GM12878 (cell line): ENCODE results near the gene UBE2E1. TPM values are rescaled to one million over a fixed set of nuclear protein-coding genes. Genes with fewer than 3 reads are reported as not detected.

Experiments used
- ATAC-seq: fragments of 200-7000 bp; cut with Tn5 transposase; 3 replicates; pipeline ENCODE4 v1.9.1; 2020; ENCODE audit warnings: mild to moderate bottlenecking, moderate library complexity
- BruUV-seq: library from RNA; stranded (reverse); fragments of 400-500 nt; replicated peaks from 2 replicates; lab custom pipeline; 2021; lab: Mats Ljungman, UMichigan
- CTCF ChIA-PET: fragments of 300-600 bp; sonication (Branson Sonifier 250); formaldehyde crosslinking; extraction: SDS; loops from one replicate; lab custom pipeline; 2021; ENCODE audit warnings: inconsistent platforms; lab: Yijun Ruan, JAX
- POLR2A ChIA-PET: fragments of 350-600 bp; formaldehyde crosslinking; extraction: SDS; loops from one replicate; lab custom pipeline; 2021; ENCODE audit warnings: inconsistent platforms; lab: Charles Lee
- RAD21 ChIA-PET: fragments of 300-600 bp; sonication (Branson Sonifier 250); formaldehyde crosslinking; loops from one replicate; lab custom pipeline; 2023; ENCODE audit warnings: antibody characterized with exemption; ENCODE audit not compliant: unreplicated experiment; lab: Charles Lee
- SMC1A ChIA-PET: fragments of 300-600 bp; sonication (Branson Sonifier 250); formaldehyde crosslinking; loops from one replicate; lab custom pipeline; 2023; ENCODE audit not compliant: unreplicated experiment, uncharacterized antibody; lab: Charles Lee
- DNase-seq: peaks from one replicate; pipeline ENCODE4 v3.0.0-alpha.2; 2011; ENCODE audit warnings: low read depth, low spot score
- FAIRE-seq: peaks from 3 replicates; lab custom pipeline; 2011; peaks lifted over from hg19 to GRCh38; lab: Jason Lieb, UNC
- H2AFZ ChIP-seq: 2 replicates; pipeline ENCODE4 v1.6.0; 2011; ENCODE audit warnings: low read depth, low read length, control low read depth; ENCODE audit not compliant: control insufficient read depth
- H3K27ac ChIP-seq: 2 replicates; pipeline ENCODE4 v1.5.1; 2011; ENCODE audit warnings: control low read depth; ENCODE audit not compliant: control insufficient read depth, insufficient read depth
- H3K27me3 ChIP-seq, 2 experiments: replicated peaks in 1 of 2; 2 replicates each; pipeline versions ENCODE4 v1.6.0 to v1.6.1; 2011; ENCODE audit warnings: low read length in 1 of 2; ENCODE audit not compliant: control insufficient read depth in 2 of 2, insufficient read depth in 2 of 2
- H3K36me3 ChIP-seq, 2 experiments: 2 replicates each; pipeline ENCODE4 v1.5.1; 2011; ENCODE audit warnings: low read length in 1 of 2; ENCODE audit not compliant: control insufficient read depth in 2 of 2, insufficient read depth in 2 of 2
- H3K4me1 ChIP-seq: 2 replicates; pipeline ENCODE4 v1.6.1; 2011; ENCODE audit warnings: mild to moderate bottlenecking, low read length, moderate library complexity, mixed read lengths; ENCODE audit not compliant: control insufficient read depth, insufficient read depth
- H3K4me2 ChIP-seq: 2 replicates; pipeline ENCODE4 v1.6.0; 2011; ENCODE audit warnings: control low read depth; ENCODE audit not compliant: control insufficient read depth, insufficient read depth
- H3K4me3 ChIP-seq: fragments of 200-600 bp; sonication (generic); 2 replicates; pipeline ENCODE4 v1.5.1; 2016
- H3K79me2 ChIP-seq: 2 replicates; pipeline ENCODE4 v1.6.0; 2011; ENCODE audit warnings: low read length; ENCODE audit not compliant: control insufficient read depth, insufficient read depth
- H3K9ac ChIP-seq: 2 replicates; pipeline ENCODE4 v1.8.0; 2011; ENCODE audit warnings: low read length, control low read depth, mixed read lengths; ENCODE audit not compliant: control insufficient read depth, insufficient read depth
- H3K9me3 ChIP-seq: replicated peaks from 3 replicates; pipeline ENCODE4 v1.5.1; 2011; ENCODE audit warnings: mild to moderate bottlenecking, low read length; ENCODE audit not compliant: control insufficient read depth, insufficient read depth
- H4K20me1 ChIP-seq: 2 replicates; pipeline ENCODE4 v1.6.0; 2011; ENCODE audit not compliant: control insufficient read depth, insufficient read depth
- ATF7 ChIP-seq: fragments of 450-650 bp; IDR thresholded peaks from 2 replicates; pipeline ENCODE4 v1.6.1; 2016; ENCODE audit warnings: low read depth, mild to moderate bottlenecking
- CHD2 ChIP-seq: IDR thresholded peaks from 2 replicates; pipeline ENCODE4 v1.6.1; 2011; ENCODE audit warnings: low read depth, low read length, improper control_type of control experiment, borderline replicate concordance
- CHD4 ChIP-seq: fragments of 200-600 bp; sonication (generic); IDR thresholded peaks from 2 replicates; pipeline ENCODE4 v1.6.1; 2016; ENCODE audit warnings: mild to moderate bottlenecking
- E2F8 ChIP-seq: fragments of 450-650 bp; IDR thresholded peaks from 2 replicates; pipeline ENCODE4 v1.6.1; 2018; ENCODE audit warnings: mild to moderate bottlenecking, low read depth, moderate library complexity; ENCODE audit not compliant: partially characterized antibody
- JUNB ChIP-seq: IDR thresholded peaks from 2 replicates; pipeline ENCODE4 v1.6.1; 2016; ENCODE audit warnings: antibody characterized with exemption, mild to moderate bottlenecking
- KAT2A ChIP-seq: conservative IDR thresholded peaks from 2 replicates; pipeline ENCODE4 v1.6.1; 2011; ENCODE audit warnings: low read depth, low read length; ENCODE audit not compliant: control insufficient read depth
- KDM1A ChIP-seq: fragments of 200-600 bp; sonication (generic); IDR thresholded peaks from 2 replicates; pipeline ENCODE4 v1.6.1; 2016; ENCODE audit warnings: borderline replicate concordance
- MEF2A ChIP-seq: IDR thresholded peaks from 2 replicates; pipeline ENCODE4 v1.6.1; 2011; ENCODE audit warnings: low read depth, mild to moderate bottlenecking, low read length, moderate library complexity; ENCODE audit not compliant: insufficient read depth
- MEF2B ChIP-seq: fragments of 450-650 bp; IDR thresholded peaks from 2 replicates; pipeline ENCODE4 v1.6.1; 2018; ENCODE audit warnings: mild to moderate bottlenecking, moderate library complexity; ENCODE audit not compliant: partially characterized antibody, poor library complexity, severe bottlenecking
- TCF3 ChIP-seq: IDR thresholded peaks from 2 replicates; pipeline ENCODE4 v1.6.1; 2012; ENCODE audit warnings: low read depth, mild to moderate bottlenecking, low read length, borderline replicate concordance; ENCODE audit not compliant: insufficient read depth
- ZNF384 ChIP-seq: IDR thresholded peaks from 2 replicates; pipeline ENCODE4 v1.6.1; 2012; ENCODE audit warnings: low read depth, mild to moderate bottlenecking, low read length, improper control_type of control experiment, borderline replicate concordance
- ZZZ3 ChIP-seq: IDR thresholded peaks from 2 replicates; pipeline ENCODE4 v1.6.1; 2011; ENCODE audit warnings: low read depth; ENCODE audit not compliant: control insufficient read depth, insufficient read length
- WGBS: methylation state at CpG from one replicate; pipeline ENCODE4 v1.1.6; 2016; ENCODE audit warnings: low lambda C conversion rate; ENCODE audit not compliant: insufficient replicate concordance, insufficient coverage; ENCODE audit errors: missing lambda C conversion rate; 5-methylcytosine and 5-hydroxymethylcytosine counted together
- in situ Hi-C: fragments of 300-500 bp; cut with MboI; formaldehyde crosslinking; loops from 9 replicates; pipeline ENCODE4 v1.14.3; 2018; ENCODE audit warnings: mixed read lengths
- intact Hi-C: fragments of 100-400 bp; cut with micrococcal nuclease; formaldehyde crosslinking; loops from one replicate; pipeline ENCODE4 v1.14.2; 2022; ENCODE audit not compliant: unreplicated experiment
- polyA plus RNA-seq, 11 experiments: library from polyadenylated mRNA; depleted of rRNA in 4 of 11; unstranded in 6 of 11; stranded (reverse) in 5 of 11; fragments of >200 nt; fragmentation: Nextera tagmentation in 4 of 11; fragmentation: Illumina TruSeq in 1 of 11; extraction: Ambion mirVana in 4 of 11; extraction: Trizol in 1 of 11; gene quantifications; 1 replicate in 1 of 11; 2 replicates in 10 of 11; pipeline versions ENCODE4 v1.2.1 to v1.2.3, GENCODE V29; 2011 to 2016; ENCODE audit warnings: inconsistent platforms in 2 of 11, missing spikeins in 2 of 11, low read depth in 1 of 11
- total RNA-seq, 4 experiments: library from RNA; depleted of rRNA in 3 of 4; stranded (reverse); fragments of >200 nt in 3 of 4; fragmentation: Illumina TruSeq in 1 of 4; extraction: Trizol in 1 of 4; gene quantifications; 2 replicates each; pipeline versions ENCODE4 v1.2.1 to v1.2.3, GENCODE V29; 2013 to 2021
- TF ChIP-seq, protein P1 (sequence below): fragments of 450-650 bp; IDR thresholded peaks from 2 replicates; pipeline ENCODE4 v1.6.1; 2016; ENCODE audit warnings: mild to moderate bottlenecking, moderate library complexity, borderline replicate concordance
- TF ChIP-seq, protein P2 (sequence below): IDR thresholded peaks from 2 replicates; pipeline ENCODE4 v1.6.1; 2012; ENCODE audit warnings: low read depth, low read length, improper control_type of control experiment

Gene UBE2E1
- total and polyA plus RNA-seq, 10 of the 15 experiments (the other 5 are each of a cell fraction or from before 2014, with no cell fraction given), result 18.7 to 425 (median 147) TPM

GRCh38 chr3:23758253-23758838 lies 47.4 kb upstream of the UBE2E1 start:
- H3K4me1 ChIP-seq, result peaks cover 37% of the 10 kb centered on the region
- RAD21 ChIA-PET, result interaction anchor here (0.6 kb wide), 1 partner anchor 99 kb away, joined by 5 read pairs; no protein-coding TSS in a partner anchor
- H3K79me2 ChIP-seq, result no peaks in the 10 kb centered on the region
- intact Hi-C loops (no loop called here), in situ Hi-C loops (no loop called here)
- no TSS peak for BruUV-seq
- SMC1A ChIA-PET, result interaction anchor here (0.8 to 3.1 kb wide), 5 partner anchors 15 to 104 kb away, joined by 3 to 18 read pairs (median 4); no protein-coding TSS in a partner anchor
- 88% methylated on average over 5 of the region's 5 CpGs for WGBS
- DNase-seq (no peak), FAIRE-seq (no peak), ATAC-seq (no peak)
- no peak overlapping the region for H3K9ac ChIP-seq
- H4K20me1 ChIP-seq, result no peaks in the 10 kb centered on the region
- CTCF ChIA-PET, result interaction anchor here (0.6 to 1.1 kb wide), 5 partner anchors 41 to 165 kb away, joined by 3 to 4 read pairs (median 3); no protein-coding TSS in a partner anchor
- no peaks in the 10 kb centered on the region for H3K36me3 ChIP-seq
- H2AFZ ChIP-seq, result no peak overlapping the region
- H3K9me3 ChIP-seq, result no peaks in the 10 kb centered on the region
- no peak overlapping the region for H3K4me3 ChIP-seq
- POLR2A ChIA-PET, result no interaction called here
- H3K27ac ChIP-seq, result no peak overlapping the region
- H3K4me2 ChIP-seq, result no peak overlapping the region
- no peaks in the 10 kb centered on the region for H3K27me3 ChIP-seq
- TF ChIP-seq MEF2B (peak; percentile 68), KAT2A (no peak), KDM1A (no peak), ATF7 (peak; percentile 58), ZNF384 (no peak), CHD2 (no peak), CHD4 (no peak), MEF2A (no peak), ZZZ3 (no peak), E2F8 (no peak), TCF3 (no peak), JUNB (no peak)
- TF ChIP-seq, protein P1, sequence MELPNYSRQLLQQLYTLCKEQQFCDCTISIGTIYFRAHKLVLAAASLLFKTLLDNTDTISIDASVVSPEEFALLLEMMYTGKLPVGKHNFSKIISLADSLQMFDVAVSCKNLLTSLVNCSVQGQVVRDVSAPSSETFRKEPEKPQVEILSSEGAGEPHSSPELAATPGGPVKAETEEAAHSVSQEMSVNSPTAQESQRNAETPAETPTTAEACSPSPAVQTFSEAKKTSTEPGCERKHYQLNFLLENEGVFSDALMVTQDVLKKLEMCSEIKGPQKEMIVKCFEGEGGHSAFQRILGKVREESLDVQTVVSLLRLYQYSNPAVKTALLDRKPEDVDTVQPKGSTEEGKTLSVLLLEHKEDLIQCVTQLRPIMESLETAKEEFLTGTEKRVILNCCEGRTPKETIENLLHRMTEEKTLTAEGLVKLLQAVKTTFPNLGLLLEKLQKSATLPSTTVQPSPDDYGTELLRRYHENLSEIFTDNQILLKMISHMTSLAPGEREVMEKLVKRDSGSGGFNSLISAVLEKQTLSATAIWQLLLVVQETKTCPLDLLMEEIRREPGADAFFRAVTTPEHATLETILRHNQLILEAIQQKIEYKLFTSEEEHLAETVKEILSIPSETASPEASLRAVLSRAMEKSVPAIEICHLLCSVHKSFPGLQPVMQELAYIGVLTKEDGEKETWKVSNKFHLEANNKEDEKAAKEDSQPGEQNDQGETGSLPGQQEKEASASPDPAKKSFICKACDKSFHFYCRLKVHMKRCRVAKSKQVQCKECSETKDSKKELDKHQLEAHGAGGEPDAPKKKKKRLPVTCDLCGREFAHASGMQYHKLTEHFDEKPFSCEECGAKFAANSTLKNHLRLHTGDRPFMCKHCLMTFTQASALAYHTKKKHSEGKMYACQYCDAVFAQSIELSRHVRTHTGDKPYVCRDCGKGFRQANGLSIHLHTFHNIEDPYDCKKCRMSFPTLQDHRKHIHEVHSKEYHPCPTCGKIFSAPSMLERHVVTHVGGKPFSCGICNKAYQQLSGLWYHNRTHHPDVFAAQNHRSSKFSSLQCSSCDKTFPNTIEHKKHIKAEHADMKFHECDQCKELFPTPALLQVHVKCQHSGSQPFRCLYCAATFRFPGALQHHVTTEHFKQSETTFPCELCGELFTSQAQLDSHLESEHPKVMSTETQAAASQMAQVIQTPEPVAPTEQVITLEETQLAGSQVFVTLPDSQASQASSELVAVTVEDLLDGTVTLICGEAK, result no peak
- TF ChIP-seq, protein P2, sequence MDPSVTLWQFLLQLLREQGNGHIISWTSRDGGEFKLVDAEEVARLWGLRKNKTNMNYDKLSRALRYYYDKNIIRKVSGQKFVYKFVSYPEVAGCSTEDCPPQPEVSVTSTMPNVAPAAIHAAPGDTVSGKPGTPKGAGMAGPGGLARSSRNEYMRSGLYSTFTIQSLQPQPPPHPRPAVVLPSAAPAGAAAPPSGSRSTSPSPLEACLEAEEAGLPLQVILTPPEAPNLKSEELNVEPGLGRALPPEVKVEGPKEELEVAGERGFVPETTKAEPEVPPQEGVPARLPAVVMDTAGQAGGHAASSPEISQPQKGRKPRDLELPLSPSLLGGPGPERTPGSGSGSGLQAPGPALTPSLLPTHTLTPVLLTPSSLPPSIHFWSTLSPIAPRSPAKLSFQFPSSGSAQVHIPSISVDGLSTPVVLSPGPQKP, result no peak
